Endothelial cell of umbilical vein (primary cell): Measurements from ENCODE around the gene KLHL26. TPM values are rescaled to one million over a fixed set of nuclear protein-coding genes. Genes with fewer than 3 reads are reported as not detected.

ENCODE experiments used
- BruUV-seq: library from RNA; stranded (reverse); fragments of 400-500 nt; replicated peaks from 2 replicates; lab custom pipeline; 2021; lab: Mats Ljungman, UMichigan
- CTCF ChIA-PET: fragments of 300-600, 350-600 bp; sonication (Branson Sonifier 250); formaldehyde crosslinking; loops from one replicate; lab custom pipeline; 2021; ENCODE audit warnings: antibody characterized with exemption, inconsistent platforms; lab: Charles Lee
- POLR2A ChIA-PET: fragments of 300-600, 350-600 bp; sonication (Branson Sonifier 250); formaldehyde crosslinking; loops from one replicate; lab custom pipeline; 2021; ENCODE audit warnings: antibody characterized with exemption, inconsistent platforms; lab: Charles Lee
- DNase-seq: peaks from one replicate; pipeline ENCODE4 v3.0.0-alpha.2; 2011; ENCODE audit warnings: low read depth, low spot score
- FAIRE-seq: peaks from 2 replicates; lab custom pipeline; 2011; peaks lifted over from hg19 to GRCh38; lab: Jason Lieb, UNC
- H2AFZ ChIP-seq: 2 replicates; pipeline ENCODE4 v1.6.0; 2012; ENCODE audit warnings: low read depth, low read length, control low read depth, inconsistent platforms
- H3K27ac ChIP-seq: 2 replicates; pipeline ENCODE4 v1.5.1; 2011; ENCODE audit warnings: low read depth, mild to moderate bottlenecking, control low read depth, low read length, moderate library complexity; ENCODE audit not compliant: insufficient read depth
- H3K27me3 ChIP-seq, 2 experiments: 2 replicates each; pipeline versions ENCODE4 v1.6.0 to v1.6.1; 2011; ENCODE audit warnings: low read length in 2 of 2, mixed read lengths in 1 of 2; ENCODE audit not compliant: control insufficient read depth in 2 of 2, insufficient read depth in 2 of 2
- H3K36me3 ChIP-seq, 2 experiments: 2 replicates in 1 of 2; 3 replicates in 1 of 2; pipeline ENCODE4 v1.5.1; 2011; ENCODE audit warnings: low read length in 2 of 2, mild to moderate bottlenecking in 1 of 2, moderate library complexity in 1 of 2; ENCODE audit not compliant: control insufficient read depth in 2 of 2, insufficient read depth in 2 of 2; ENCODE audit errors: extremely low read depth in 1 of 2
- H3K4me1 ChIP-seq: 3 replicates; pipeline ENCODE4 v1.5.1; 2011; ENCODE audit warnings: mild to moderate bottlenecking, low read length; ENCODE audit not compliant: control insufficient read depth, insufficient read depth; ENCODE audit errors: extremely low read depth
- H3K4me2 ChIP-seq: 2 replicates; pipeline ENCODE4 v1.6.1; 2011; ENCODE audit warnings: low read length, control low read depth, mixed read lengths; ENCODE audit not compliant: insufficient read depth
- H3K4me3 ChIP-seq, 3 experiments: fragments of 200-600 bp in 1 of 3; sonication (generic), shearing (Covaris generic) in 1 of 3; replicated peaks in 1 of 3; 2 replicates each; pipeline ENCODE4 v1.5.1; 2011 to 2016; ENCODE audit warnings: control low read depth in 3 of 3, low read length in 3 of 3, mild to moderate bottlenecking in 2 of 3, inconsistent platforms in 1 of 3, low read depth in 1 of 3, moderate library complexity in 1 of 3; ENCODE audit not compliant: insufficient read depth in 1 of 3
- H3K79me2 ChIP-seq: 2 replicates; pipeline ENCODE4 v1.6.0; 2012; ENCODE audit warnings: low read length, inconsistent platforms; ENCODE audit not compliant: control insufficient read depth, insufficient read depth
- H3K9ac ChIP-seq: replicated peaks from 2 replicates; pipeline ENCODE3; 2011; ENCODE audit warnings: low read length, control low read depth; ENCODE audit not compliant: insufficient read depth; ENCODE audit errors: extremely low read depth
- H3K9me1 ChIP-seq: replicated peaks from 3 replicates; pipeline ENCODE4 v1.6.0; 2011; ENCODE audit warnings: mild to moderate bottlenecking, low read length; ENCODE audit not compliant: control insufficient read depth, insufficient read depth; ENCODE audit errors: extremely low read depth
- H3K9me3 ChIP-seq: replicated peaks from 2 replicates; pipeline ENCODE4 v1.5.1; 2012; ENCODE audit warnings: low read length, inconsistent platforms; ENCODE audit not compliant: control insufficient read depth, insufficient read depth
- H4K20me1 ChIP-seq: replicated peaks from 2 replicates; pipeline ENCODE3; 2011; ENCODE audit warnings: mild to moderate bottlenecking, low read length; ENCODE audit not compliant: control insufficient read depth, insufficient read depth; ENCODE audit errors: extremely low read depth
- CTCF ChIP-seq, 2 donors: IDR thresholded peaks; 1 replicate in 1 of 2; 2 replicates in 1 of 2; pipeline ENCODE4 v1.5.1; 2011; ENCODE audit warnings: low read length in 2 of 2, mild to moderate bottlenecking in 2 of 2, moderate library complexity in 2 of 2, control low read depth in 1 of 2, inconsistent platforms in 1 of 2, low read depth in 1 of 2; ENCODE audit not compliant: insufficient read depth in 1 of 2; ENCODE audit errors: extremely low read depth in 1 of 2
- EZH2 ChIP-seq: IDR thresholded peaks from 2 replicates; pipeline ENCODE4 v1.6.1; 2012; ENCODE audit warnings: borderline replicate concordance, low read depth, mild to moderate bottlenecking, moderate library complexity, low read length, inconsistent platforms; ENCODE audit not compliant: severe bottlenecking
- FOS ChIP-seq: IDR thresholded peaks from 2 replicates; pipeline ENCODE4 v1.6.1; 2011; ENCODE audit warnings: mild to moderate bottlenecking, low read length, moderate library complexity, borderline replicate concordance; ENCODE audit not compliant: insufficient read depth
- GATA2 ChIP-seq: IDR thresholded peaks from 2 replicates; pipeline ENCODE4 v1.7.0; 2011; ENCODE audit warnings: low read depth, mild to moderate bottlenecking, moderate library complexity, mixed read lengths, low read length; ENCODE audit not compliant: insufficient read length, insufficient read depth
- JUN ChIP-seq: IDR thresholded peaks from 2 replicates; pipeline ENCODE4 v1.6.1; 2011; ENCODE audit warnings: borderline replicate concordance, low read depth; ENCODE audit not compliant: insufficient read length, insufficient read depth
- MAX ChIP-seq: IDR thresholded peaks from 2 replicates; pipeline ENCODE4 v1.6.1; 2011; ENCODE audit not compliant: insufficient read depth, insufficient read length
- MYC ChIP-seq: IDR thresholded peaks from one replicate; pipeline ENCODE4 v1.6.1; 2011; ENCODE audit warnings: mild to moderate bottlenecking, low read depth, low read length
- POLR2A ChIP-seq: IDR thresholded peaks from 2 replicates; pipeline ENCODE4 v1.6.1; 2012; ENCODE audit warnings: low read depth, mild to moderate bottlenecking, control low read depth, low read length
- POLR2AphosphoS5 ChIP-seq: IDR thresholded peaks from 2 replicates; pipeline ENCODE4 v1.6.1; 2012; ENCODE audit warnings: low read depth, mild to moderate bottlenecking, control low read depth, low read length, moderate library complexity; ENCODE audit not compliant: insufficient read depth
- dilution Hi-C: fragments of 300-500 bp; cut with MboI; formaldehyde crosslinking; loops from one replicate; pipeline ENCODE4 v1.15.0; 2019; ENCODE audit warnings: low sequenced_read_pairs; ENCODE audit not compliant: extremely low pct_ligation_motif_present
- intact Hi-C: fragments of 100-400 bp; cut with micrococcal nuclease; formaldehyde crosslinking; loops from one replicate; pipeline ENCODE4 v1.10.0; 2022
- polyA plus RNA-seq, 4 experiments: library from polyadenylated mRNA; depleted of rRNA in 3 of 4; stranded (reverse) in 3 of 4; unstranded in 1 of 4; fragments of >200 nt; gene quantifications; 2 replicates each; pipeline versions ENCODE4 v1.2.1 to v1.2.3, GENCODE V29; 2011 to 2012; ENCODE audit warnings: missing spikeins in 1 of 4
- total RNA-seq: library from RNA; stranded (reverse); gene quantifications from 2 replicates; pipeline ENCODE4 v1.2.3, GENCODE V29; 2021

Gene KLHL26
- total and polyA plus RNA-seq, 2 donors (not counting 3 experiments of a cell fraction or from before 2014, with no cell fraction given): 2.4 to 6.2 TPM

- ChIA-PET CTCF (interaction anchor here (0.6 to 2.4 kb wide), 11 partner anchors 9 to 219 kb away, joined by 3 to 18 read pairs (median 3); partner anchors contain the start of genes KXD1, REX1BD and UBA52), POLR2A (no interaction called here)
- Histone ChIP-seq H3K9me3 (no peaks in the 10 kb centered on the region), H3K9me1 (no peaks in the 10 kb centered on the region), H3K4me3 (no peak overlapping the region), H3K27ac (no peak overlapping the region), H3K4me1 (peaks cover 3% of the 10 kb centered on the region), H3K9ac (no peak overlapping the region), H2AFZ (no peak overlapping the region), H3K27me3 (no peaks in the 10 kb centered on the region), H3K4me2 (no peak overlapping the region), H3K36me3 (peaks cover 2 to 9% of the 10 kb centered on the region in 2 experiments), H3K79me2 (no peaks in the 10 kb centered on the region), H4K20me1 (no peaks in the 10 kb centered on the region)
- intact Hi-C loops (no loop called here), dilution Hi-C loops (no loop called here)
- DNase-seq (no peak), FAIRE-seq (no peak)
- no TSS peak for BruUV-seq
- TF ChIP-seq JUN (no peak), CTCF (IDR thresholded peaks at IDR 0.05; ENCODE audit: extremely low read depth in 1 of 2, insufficient read depth in 1 of 2, low read depth in 1 of 2, low read length in 2 of 2) (no peak), EZH2 (no peak), MYC (no peak), GATA2 (no peak), MAX (no peak), FOS (no peak), POLR2A (no peak), POLR2AphosphoS5 (no peak)
Measured at GRCh38 chr19:18672044-18672451, 35.2 kb downstream of the KLHL26 start.
